ENCODE measurements around the gene FLVCR1. TPM values are rescaled to one million over a fixed set of nuclear protein-coding genes. Genes with fewer than 3 reads are reported as not detected.

Gene FLVCR1
- total RNA-seq, 4 donors from 2014 or later: 2.0 to 28.9 (median 7.6) TPM

- Histone ChIP-seq H3K4me3 (no peak overlapping the region), H3K27ac (no peak overlapping the region), H3K4me1 (no peaks in the 10 kb centered on the region), H3K27me3 (no peaks in the 10 kb centered on the region), H3K9me3 (no peaks in the 10 kb centered on the region), H3K36me3 (no peaks in the 10 kb centered on the region)
- TF ChIP-seq, protein P1, sequence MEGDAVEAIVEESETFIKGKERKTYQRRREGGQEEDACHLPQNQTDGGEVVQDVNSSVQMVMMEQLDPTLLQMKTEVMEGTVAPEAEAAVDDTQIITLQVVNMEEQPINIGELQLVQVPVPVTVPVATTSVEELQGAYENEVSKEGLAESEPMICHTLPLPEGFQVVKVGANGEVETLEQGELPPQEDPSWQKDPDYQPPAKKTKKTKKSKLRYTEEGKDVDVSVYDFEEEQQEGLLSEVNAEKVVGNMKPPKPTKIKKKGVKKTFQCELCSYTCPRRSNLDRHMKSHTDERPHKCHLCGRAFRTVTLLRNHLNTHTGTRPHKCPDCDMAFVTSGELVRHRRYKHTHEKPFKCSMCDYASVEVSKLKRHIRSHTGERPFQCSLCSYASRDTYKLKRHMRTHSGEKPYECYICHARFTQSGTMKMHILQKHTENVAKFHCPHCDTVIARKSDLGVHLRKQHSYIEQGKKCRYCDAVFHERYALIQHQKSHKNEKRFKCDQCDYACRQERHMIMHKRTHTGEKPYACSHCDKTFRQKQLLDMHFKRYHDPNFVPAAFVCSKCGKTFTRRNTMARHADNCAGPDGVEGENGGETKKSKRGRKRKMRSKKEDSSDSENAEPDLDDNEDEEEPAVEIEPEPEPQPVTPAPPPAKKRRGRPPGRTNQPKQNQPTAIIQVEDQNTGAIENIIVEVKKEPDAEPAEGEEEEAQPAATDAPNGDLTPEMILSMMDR (IDR thresholded peaks at IDR 0.05): no peak
- DNase-seq: no peak
- intact Hi-C loops (cut with DNase I; ENCODE audit: low total_unique reads): no loop called here
Measured at GRCh38 chr1:212822956-212823355, 35.1 kb upstream of the FLVCR1 start.

DNA sequence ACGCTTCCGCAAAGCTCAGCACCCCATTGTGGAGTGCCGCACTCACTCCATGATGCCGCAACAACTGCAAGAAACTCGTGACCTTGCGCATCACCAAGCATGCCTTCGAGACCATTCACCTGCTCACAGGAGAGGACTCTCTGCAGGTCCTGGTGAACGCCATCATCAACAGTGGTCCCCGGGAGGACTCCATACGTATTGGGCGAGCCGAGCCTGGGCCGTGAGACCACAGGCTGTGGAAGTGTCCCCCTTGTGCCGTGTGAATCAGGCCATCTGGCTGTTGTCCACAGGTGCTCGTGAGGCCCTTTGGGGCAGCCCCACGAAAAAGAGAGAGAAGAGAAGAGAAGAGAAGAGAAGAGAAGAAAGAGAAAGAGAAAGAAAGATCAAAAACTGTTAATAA, 33.9 kb upstream of the FLVCR1 start:
- Histone ChIP-seq H3K27ac (no peak overlapping the region), H3K27me3 (no peaks in the 10 kb centered on the region), H3K4me1 (no peaks in the 10 kb centered on the region), H3K36me3 (no peaks in the 10 kb centered on the region), H3K9me3 (no peaks in the 10 kb centered on the region), H3K4me3 (no peak overlapping the region)
- intact Hi-C loops (cut with DNase I; ENCODE audit: low total_unique reads): no loop called here
- DNase-seq: no peak
- TF ChIP-seq POLR2A (IDR thresholded peaks at IDR 0.05): no peak
- TF ChIP-seq, protein P1 (IDR thresholded peaks at IDR 0.05): no peak

DNA sequence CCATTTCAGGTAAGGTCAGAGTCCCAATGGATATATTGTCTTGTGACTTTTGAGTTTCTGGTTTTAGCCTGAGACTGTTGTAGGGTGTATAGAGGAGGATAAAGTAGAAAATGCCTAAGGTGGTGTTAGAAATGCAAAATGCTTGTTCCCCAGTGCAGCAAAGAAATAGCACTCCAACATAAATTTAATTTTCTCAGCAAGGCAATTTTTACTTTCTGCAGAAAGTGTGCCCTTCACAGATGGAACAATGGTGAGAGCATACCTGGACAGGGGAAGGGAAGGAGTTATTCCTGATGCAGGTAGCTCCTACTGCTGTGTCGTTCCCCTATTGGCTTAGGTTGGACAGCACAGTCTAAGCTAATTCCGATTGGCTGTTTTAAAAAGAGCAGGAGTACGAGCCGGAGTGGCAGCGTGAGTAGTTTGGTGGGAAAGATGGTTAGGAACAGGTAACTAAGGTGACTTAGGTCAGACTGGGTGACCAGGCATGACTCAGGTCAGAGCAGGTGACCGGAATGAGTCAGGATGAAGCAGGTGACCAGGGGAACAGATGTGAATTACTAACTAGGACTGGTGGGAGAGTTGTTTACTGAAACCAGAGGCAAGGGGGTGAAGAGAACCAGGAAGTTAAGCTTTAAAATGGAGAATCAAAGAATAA, 32.1 kb upstream of the FLVCR1 start:
- TF ChIP-seq, protein P1 (IDR thresholded peaks at IDR 0.05): no peak
- TF ChIP-seq POLR2A (IDR thresholded peaks at IDR 0.05): no peak
- Histone ChIP-seq H3K27me3 (no peaks in the 10 kb centered on the region), H3K4me1 (no peaks in the 10 kb centered on the region), H3K4me3 (no peak overlapping the region), H3K9me3 (no peaks in the 10 kb centered on the region), H3K27ac (no peak overlapping the region), H3K36me3 (no peaks in the 10 kb centered on the region)
- no peak for DNase-seq
- intact Hi-C loops (cut with DNase I; ENCODE audit: low total_unique reads): no loop called here

DNA sequence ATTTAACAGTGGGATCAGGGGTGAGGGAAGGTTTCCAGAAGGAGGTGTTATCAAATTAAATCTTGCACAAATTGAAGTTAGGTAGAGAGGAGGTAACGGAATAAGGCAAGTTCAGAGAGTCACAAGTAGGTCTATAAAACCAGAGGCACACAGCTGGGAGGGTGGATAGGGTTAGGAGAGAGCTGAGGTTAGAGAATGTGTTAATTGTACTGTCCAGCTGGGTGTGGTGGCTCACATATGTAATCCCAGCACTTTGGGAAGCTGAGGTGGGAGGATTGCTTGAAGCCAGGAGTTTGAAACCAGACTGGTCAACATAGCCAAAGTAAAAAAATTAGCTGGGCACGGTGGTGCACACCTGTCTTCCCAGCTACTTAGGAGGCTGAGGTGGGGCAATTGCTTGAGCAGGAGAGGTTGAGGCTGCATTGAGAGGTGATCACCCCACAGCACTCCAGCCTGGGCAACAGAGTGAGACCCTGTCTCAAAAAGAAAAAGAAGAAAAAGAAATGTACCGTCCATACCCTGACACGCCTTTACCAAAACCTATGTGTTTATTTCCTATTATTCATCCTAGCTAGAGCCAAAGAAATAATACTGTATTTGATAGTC, 30.8 kb upstream of the FLVCR1 start:
- no peaks in the 10 kb centered on the region for H3K9me3 ChIP-seq
- DNase-seq: no peak
- no peak overlapping the region for H3K27ac ChIP-seq
- no peaks in the 10 kb centered on the region for H3K27me3 ChIP-seq
- no peaks in the 10 kb centered on the region for H3K4me1 ChIP-seq
- no peak overlapping the region for H3K4me3 ChIP-seq
- no peaks in the 10 kb centered on the region for H3K36me3 ChIP-seq
- TF ChIP-seq POLR2A (IDR thresholded peaks at IDR 0.05): no peak
- TF ChIP-seq, protein P1 (IDR thresholded peaks at IDR 0.05): no peak
- intact Hi-C loops (cut with DNase I; ENCODE audit: low total_unique reads): no loop called here

DNA sequence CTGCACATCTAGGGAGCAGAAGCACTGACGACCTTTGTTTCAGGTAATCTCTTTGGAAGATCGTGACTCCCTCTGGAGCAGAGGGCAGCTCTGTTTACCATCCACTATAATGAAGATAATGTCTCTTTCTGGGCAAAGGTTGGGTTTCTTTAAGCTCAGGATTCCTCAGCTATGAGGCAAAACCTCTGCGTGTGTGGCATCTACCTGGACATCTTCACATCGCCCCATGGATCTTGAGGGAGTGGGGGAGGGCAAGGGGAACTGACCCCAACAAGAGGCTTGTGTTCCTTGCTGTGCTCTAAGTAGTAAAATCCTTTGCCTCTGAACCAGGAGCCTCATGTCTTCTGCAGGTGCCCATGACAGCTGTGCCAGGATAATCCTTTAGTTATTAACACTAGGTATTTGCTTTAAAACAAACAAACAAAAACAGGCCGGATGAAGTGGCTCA, 30.2 kb upstream of the FLVCR1 start:
- no peak for DNase-seq
- Histone ChIP-seq H3K4me1 (no peaks in the 10 kb centered on the region), H3K4me3 (no peak overlapping the region), H3K36me3 (no peaks in the 10 kb centered on the region), H3K9me3 (no peaks in the 10 kb centered on the region), H3K27me3 (no peaks in the 10 kb centered on the region), H3K27ac (no peak overlapping the region)
- intact Hi-C loops (cut with DNase I; ENCODE audit: low total_unique reads): no loop called here
- TF ChIP-seq, protein P1 (IDR thresholded peaks at IDR 0.05): no peak
- no peak for TF ChIP-seq POLR2A (IDR thresholded peaks at IDR 0.05)

Data from uterus (tissue), 4 donors.